Lung (tissue), 12 donors: ENCODE data around the gene GTF2F2. TPM values are rescaled to one million over a fixed set of nuclear protein-coding genes. Genes with fewer than 3 reads are reported as not detected.

ENCODE experiments used
- ATAC-seq: fragments of 200-7000 bp; cut with Tn5 transposase; one replicate; pipeline ENCODE4 v1.9.1; 2020; ENCODE audit warnings: moderate number of reproducible peaks; ENCODE audit not compliant: insufficient read depth, low FRiP score
- DNase-seq, 3 donors: peaks; one replicate each; pipeline ENCODE4 v3.0.0-alpha.2; 2013 to 2017
- H3K27ac ChIP-seq, 2 donors: one replicate each; pipeline ENCODE4 v1.5.1; 2013; ENCODE audit warnings: mild to moderate bottlenecking in 2 of 2, moderate library complexity in 2 of 2, control low read depth in 1 of 2, inconsistent platforms in 1 of 2, low read depth in 1 of 2, low read length in 1 of 2
- H3K27me3 ChIP-seq, 3 donors: one replicate each; pipeline ENCODE4 v1.5.1; 2013; ENCODE audit warnings: low read length in 2 of 3; ENCODE audit not compliant: control insufficient read depth in 3 of 3, insufficient read depth in 3 of 3
- H3K36me3 ChIP-seq, 4 donors: one replicate each; pipeline ENCODE4 v1.5.1; 2013; ENCODE audit warnings: low read length in 4 of 4, mild to moderate bottlenecking in 1 of 4, moderate library complexity in 1 of 4; ENCODE audit not compliant: control insufficient read depth in 4 of 4, insufficient read depth in 4 of 4
- H3K4me1 ChIP-seq, 5 donors: one replicate each; pipeline ENCODE4 v1.5.1; 2013; ENCODE audit warnings: low read length in 5 of 5, mild to moderate bottlenecking in 2 of 5, moderate library complexity in 1 of 5; ENCODE audit not compliant: control insufficient read depth in 5 of 5, insufficient read depth in 5 of 5
- H3K4me3 ChIP-seq: one replicate; pipeline ENCODE4 v1.5.1; 2013; ENCODE audit warnings: mild to moderate bottlenecking, control low read depth, moderate library complexity
- H3K9ac ChIP-seq, 2 donors: one replicate each; pipeline ENCODE4 v1.5.1; 2013; ENCODE audit warnings: low read length in 2 of 2, control low read depth in 1 of 2; ENCODE audit not compliant: insufficient read depth in 1 of 2
- H3K9me3 ChIP-seq, 4 donors: one replicate each; pipeline ENCODE4 v1.5.1; 2013; ENCODE audit warnings: low read length in 3 of 4, mild to moderate bottlenecking in 1 of 4, moderate library complexity in 1 of 4; ENCODE audit not compliant: control insufficient read depth in 4 of 4, insufficient read depth in 3 of 4
- WGBS, 2 donors: extraction: QIAGEN DNeasy Blood & Tissue Kit; methylation state at CpG; one replicate each; pipeline ENCODE4 v1.1.7; 2013; 5-methylcytosine and 5-hydroxymethylcytosine counted together
- polyA plus RNA-seq, 2 donors: library from polyadenylated mRNA; stranded (reverse); fragments of 200-250 nt; gene quantifications; one replicate each; pipeline ENCODE4 v1.2.1, GENCODE V29; 2013
- total RNA-seq, 2 donors: library from RNA; depleted of rRNA in 1 of 2; stranded (reverse); fragments of >200 nt in 1 of 2; gene quantifications; one replicate each; pipeline ENCODE4 v1.2.1, GENCODE V29; 2014 to 2021
- TF ChIP-seq, protein P1 (sequence below): IDR thresholded peaks from 2 replicates; pipeline ENCODE4 v1.5.1; 2012; ENCODE audit warnings: mild to moderate bottlenecking; ENCODE audit errors: control extremely low read depth, extremely low read depth
- donor health status: control.
- donor health status: control.
- donor health status: Bipolar disorder and iron deficiency.
- donor health status: healthy.
- donor health status: DM: yes; HTN: yes; CAD: no.

GTF2F2 gene
- total and polyA plus RNA-seq, 4 donors = 13.7 to 21.3 (median 14.3) TPM

DNA sequence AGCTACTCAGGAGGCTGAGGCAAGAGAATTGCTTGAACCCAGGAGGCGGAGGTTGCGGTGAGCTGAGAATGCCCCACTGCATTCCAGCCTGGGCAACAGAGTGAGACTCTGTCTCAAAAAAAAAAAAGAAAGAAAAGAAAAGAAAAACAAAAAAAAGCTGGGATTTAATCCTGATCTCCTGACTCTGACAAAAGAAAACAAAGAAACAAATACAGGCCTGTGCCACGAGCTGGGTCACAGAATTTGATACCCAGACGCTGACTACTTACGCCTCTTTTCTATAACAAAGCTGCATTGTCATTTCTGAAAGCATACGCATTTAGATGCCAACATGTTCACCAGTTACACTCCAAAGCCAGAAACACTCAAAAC is 18.2 kb upstream of the GTF2F2 start:
- H3K9ac ChIP-seq = no peak overlapping the region
- ATAC-seq (no peak), DNase-seq (no peak)
- 88 to 93% methylated on average over 6 of the region's 6 CpGs for WGBS, 2 donors
- no peak overlapping the region for H3K27ac ChIP-seq
- no peak overlapping the region for H3K4me3 ChIP-seq
- TF ChIP-seq, protein P1, sequence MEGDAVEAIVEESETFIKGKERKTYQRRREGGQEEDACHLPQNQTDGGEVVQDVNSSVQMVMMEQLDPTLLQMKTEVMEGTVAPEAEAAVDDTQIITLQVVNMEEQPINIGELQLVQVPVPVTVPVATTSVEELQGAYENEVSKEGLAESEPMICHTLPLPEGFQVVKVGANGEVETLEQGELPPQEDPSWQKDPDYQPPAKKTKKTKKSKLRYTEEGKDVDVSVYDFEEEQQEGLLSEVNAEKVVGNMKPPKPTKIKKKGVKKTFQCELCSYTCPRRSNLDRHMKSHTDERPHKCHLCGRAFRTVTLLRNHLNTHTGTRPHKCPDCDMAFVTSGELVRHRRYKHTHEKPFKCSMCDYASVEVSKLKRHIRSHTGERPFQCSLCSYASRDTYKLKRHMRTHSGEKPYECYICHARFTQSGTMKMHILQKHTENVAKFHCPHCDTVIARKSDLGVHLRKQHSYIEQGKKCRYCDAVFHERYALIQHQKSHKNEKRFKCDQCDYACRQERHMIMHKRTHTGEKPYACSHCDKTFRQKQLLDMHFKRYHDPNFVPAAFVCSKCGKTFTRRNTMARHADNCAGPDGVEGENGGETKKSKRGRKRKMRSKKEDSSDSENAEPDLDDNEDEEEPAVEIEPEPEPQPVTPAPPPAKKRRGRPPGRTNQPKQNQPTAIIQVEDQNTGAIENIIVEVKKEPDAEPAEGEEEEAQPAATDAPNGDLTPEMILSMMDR = no peak
- no peaks in the 10 kb centered on the region for H3K27me3 ChIP-seq
- no peaks in the 10 kb centered on the region for H3K9me3 ChIP-seq
- peaks cover 0 to 6% (median 0%) of the 10 kb centered on the region in 5 donors for H3K4me1 ChIP-seq
- H3K36me3 ChIP-seq = no peaks in the 10 kb centered on the region

DNA sequence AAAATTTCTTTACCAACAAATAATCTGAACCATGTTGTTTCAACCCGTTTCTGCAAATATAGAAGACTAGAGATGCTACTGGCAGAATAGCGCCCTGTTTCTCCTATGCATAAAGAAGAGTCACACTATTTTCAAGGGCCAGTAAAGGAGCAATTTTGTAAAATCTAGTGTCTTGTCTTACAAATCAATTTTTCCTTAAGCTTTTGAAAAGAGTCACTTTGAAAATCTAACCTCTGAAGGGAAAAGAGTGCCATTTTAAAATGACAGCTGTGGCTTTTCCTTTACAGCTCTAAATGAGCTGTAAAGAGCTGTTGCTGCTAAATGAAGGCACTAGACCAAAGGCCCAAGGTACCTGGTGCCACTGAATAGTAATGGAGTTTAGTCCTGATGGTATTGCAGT is 16.9 kb upstream of the GTF2F2 start:
- peak in 1 of 3 donors; percentile 6 for DNase-seq
- H3K4me3 ChIP-seq = no peak overlapping the region
- 79 to 92% methylated on average over 2 of the region's 2 CpGs for WGBS, 2 donors

DNA sequence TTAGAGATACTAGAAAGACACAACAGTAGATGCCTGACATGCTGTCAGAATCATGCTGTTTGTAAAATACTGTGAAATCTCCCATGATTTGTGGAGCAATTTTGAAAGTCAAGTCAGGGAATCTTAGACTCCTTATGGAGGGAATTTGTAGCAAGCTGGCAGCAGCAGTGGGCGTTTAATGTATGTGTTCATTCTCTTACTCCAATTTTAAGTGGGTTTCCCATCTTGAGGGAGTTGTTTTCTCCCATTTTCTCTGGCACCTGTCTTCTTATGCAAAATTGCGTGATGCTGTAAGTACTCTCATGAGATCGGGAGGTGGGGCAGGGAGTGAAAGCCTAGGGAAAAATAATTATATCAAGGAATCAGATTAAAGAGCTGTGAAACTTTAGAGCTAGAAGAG is 16.0 kb upstream of the GTF2F2 start:
- ATAC-seq (no peak), DNase-seq (no peak)
- no peaks in the 10 kb centered on the region for H3K27me3 ChIP-seq
- WGBS, 2 donors = 87 to 91% methylated on average over 3 of the region's 3 CpGs
- no peaks in the 10 kb centered on the region for H3K36me3 ChIP-seq
- H3K27ac ChIP-seq = no peak overlapping the region
- peaks cover 0 to 6% (median 0%) of the 10 kb centered on the region in 5 donors for H3K4me1 ChIP-seq
- H3K4me3 ChIP-seq = no peak overlapping the region
- no peaks in the 10 kb centered on the region for H3K9me3 ChIP-seq
- TF ChIP-seq, protein P1 = no peak
- no peak overlapping the region for H3K9ac ChIP-seq

More for the DNA sequence above, 16.9 kb upstream of the GTF2F2 start:
- peaks cover 0 to 6% (median 0%) of the 10 kb centered on the region in 5 donors for H3K4me1 ChIP-seq
- ATAC-seq = no peak
- no peaks in the 10 kb centered on the region for H3K9me3 ChIP-seq
- H3K9ac ChIP-seq = no peak overlapping the region
- TF ChIP-seq, protein P1 = no peak
- H3K27ac ChIP-seq = no peak overlapping the region
- H3K36me3 ChIP-seq = no peaks in the 10 kb centered on the region
- H3K27me3 ChIP-seq = no peaks in the 10 kb centered on the region

GRCh38 chr13:45105895-45106294 is 14.4 kb upstream of the GTF2F2 start:
- Histone ChIP-seq H3K4me3 (no peak overlapping the region), H3K36me3 (no peaks in the 10 kb centered on the region), H3K4me1 (peaks cover 0 to 6% (median 0%) of the 10 kb centered on the region in 5 donors), H3K27me3 (no peaks in the 10 kb centered on the region), H3K9ac (no peak overlapping the region), H3K9me3 (no peaks in the 10 kb centered on the region), H3K27ac (no peak overlapping the region)
- ATAC-seq (no peak), DNase-seq (peak in 1 of 3 donors; percentile 36)
- WGBS, 2 donors = 83 to 91% methylated on average over 5 of the region's 5 CpGs
- TF ChIP-seq, protein P1 = no peak
